OCI-LY3 (cell line): ENCODE measurements around the gene PSMA5.
A peak's percentile ranks its signal among the peaks of the same experiment; 100 is the strongest.

Source experiments
- H2AFZ ChIP-seq: fragments of 200-600, 300-600 bp; shearing (Covaris generic); 2 replicates; pipeline ENCODE4 v1.6.0; 2014; ENCODE audit warnings: antibody characterized with exemption, low read depth, low read length
- H3K27ac ChIP-seq: fragments of 200-600, 300-600 bp; sonication (generic); 2 replicates; pipeline ENCODE4 v1.5.1; 2014; ENCODE audit warnings: mild to moderate bottlenecking, low read length, moderate library complexity, mixed read lengths
- H3K27me3 ChIP-seq: fragments of 200-600, 300-600 bp; sonication (generic); 2 replicates; pipeline ENCODE4 v1.6.1; 2014; ENCODE audit warnings: low read depth, low read length, mixed read lengths
- H3K36me3 ChIP-seq: fragments of 200-600, 300-600 bp; sonication (generic); replicated peaks from 2 replicates; pipeline ENCODE3; 2014; ENCODE audit warnings: low read depth, low read length, mixed read lengths
- H3K4me1 ChIP-seq: fragments of 300-600, 200-600 bp; sonication (generic); 2 replicates; pipeline ENCODE4 v1.6.1; 2014; ENCODE audit warnings: low read length, mixed read lengths
- H3K4me2 ChIP-seq: fragments of 200-600, 300-600 bp; sonication (generic); 2 replicates; pipeline ENCODE4 v1.6.1; 2014; ENCODE audit warnings: low read length, mixed read lengths
- H3K4me3 ChIP-seq: fragments of 300-600, 200-600 bp; sonication (generic); 2 replicates; pipeline ENCODE4 v1.5.1; 2014; ENCODE audit warnings: antibody characterized with exemption, mild to moderate bottlenecking, low read length, moderate library complexity
- H3K79me2 ChIP-seq: fragments of 300-600, 200-600 bp; shearing (Covaris generic); 2 replicates; pipeline ENCODE4 v1.6.1; 2014; ENCODE audit warnings: mild to moderate bottlenecking, low read length, mixed read lengths
- H3K9ac ChIP-seq: fragments of 300-600, 200-600 bp; shearing (Covaris generic); 2 replicates; pipeline ENCODE4 v1.6.0; 2014; ENCODE audit warnings: mild to moderate bottlenecking, low read length, moderate library complexity
- H3K9me3 ChIP-seq: fragments of 200-600, 300-600 bp; shearing (Covaris generic); 2 replicates; pipeline ENCODE4 v1.6.1; 2014; ENCODE audit warnings: low read length, mixed read lengths; ENCODE audit not compliant: insufficient read depth
- H4K20me1 ChIP-seq: fragments of 200-600, 300-600 bp; sonication (generic); 2 replicates; pipeline ENCODE4 v1.6.1; 2016; ENCODE audit warnings: low read length, mixed read lengths; ENCODE audit not compliant: insufficient read depth
- EZH2phosphoT487 ChIP-seq: fragments of 200-600 bp; shearing (Covaris generic); IDR thresholded peaks from 2 replicates; pipeline ENCODE4 v1.6.1; 2018; ENCODE audit warnings: antibody characterized with exemption, mixed run types, low read depth
- TF ChIP-seq, protein P1 (sequence below): fragments of 200-600, 300-600 bp; sonication (generic); IDR thresholded peaks from 2 replicates; pipeline ENCODE4 v1.5.1; 2014; ENCODE audit warnings: antibody characterized with exemption, low read length, low read depth

The PSMA5 gene

DNA sequence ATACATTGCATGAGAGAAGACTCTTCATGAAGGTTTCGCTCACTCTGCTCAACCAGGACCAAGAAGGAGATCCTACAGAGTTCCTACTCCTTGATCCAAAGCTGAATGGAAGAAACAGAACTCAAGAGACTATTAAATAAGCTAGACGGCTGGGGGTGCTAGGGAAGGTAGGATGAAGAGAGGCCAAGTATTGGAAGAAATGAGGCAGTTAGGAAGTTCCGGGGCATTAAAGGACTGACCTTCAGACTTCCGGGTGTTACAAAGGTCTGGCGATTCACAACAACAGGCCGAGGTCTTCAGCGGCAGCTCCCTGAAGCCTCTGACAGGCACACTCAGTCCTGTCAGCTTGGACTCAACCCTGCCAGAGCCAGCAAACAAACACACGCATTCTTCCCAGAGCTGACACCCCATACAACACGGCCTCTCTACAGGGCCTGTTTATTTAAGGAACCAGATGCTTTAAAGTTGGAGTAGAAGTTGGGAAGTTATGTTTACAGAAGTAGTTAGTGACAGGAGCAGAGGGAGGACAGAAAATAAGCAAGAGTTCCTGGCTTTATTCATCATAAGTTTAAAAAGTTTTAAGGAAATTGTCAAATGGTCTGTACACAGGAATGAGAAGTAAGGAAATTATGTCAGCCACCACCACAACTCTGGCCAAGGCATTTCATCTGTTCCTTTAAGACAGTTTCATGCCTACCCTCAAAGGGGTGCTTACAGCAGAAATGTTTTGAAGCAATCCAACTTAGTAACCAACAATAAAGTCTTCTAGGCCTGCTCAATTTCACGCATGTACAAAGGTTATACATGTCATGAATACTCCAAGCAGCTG, 33.2 kb downstream of the PSMA5 start:
- Histone ChIP-seq H3K4me2 (no peak overlapping the region), H3K4me1 (peaks cover 45% of the 10 kb centered on the region), H3K9ac (no peak overlapping the region)

DNA sequence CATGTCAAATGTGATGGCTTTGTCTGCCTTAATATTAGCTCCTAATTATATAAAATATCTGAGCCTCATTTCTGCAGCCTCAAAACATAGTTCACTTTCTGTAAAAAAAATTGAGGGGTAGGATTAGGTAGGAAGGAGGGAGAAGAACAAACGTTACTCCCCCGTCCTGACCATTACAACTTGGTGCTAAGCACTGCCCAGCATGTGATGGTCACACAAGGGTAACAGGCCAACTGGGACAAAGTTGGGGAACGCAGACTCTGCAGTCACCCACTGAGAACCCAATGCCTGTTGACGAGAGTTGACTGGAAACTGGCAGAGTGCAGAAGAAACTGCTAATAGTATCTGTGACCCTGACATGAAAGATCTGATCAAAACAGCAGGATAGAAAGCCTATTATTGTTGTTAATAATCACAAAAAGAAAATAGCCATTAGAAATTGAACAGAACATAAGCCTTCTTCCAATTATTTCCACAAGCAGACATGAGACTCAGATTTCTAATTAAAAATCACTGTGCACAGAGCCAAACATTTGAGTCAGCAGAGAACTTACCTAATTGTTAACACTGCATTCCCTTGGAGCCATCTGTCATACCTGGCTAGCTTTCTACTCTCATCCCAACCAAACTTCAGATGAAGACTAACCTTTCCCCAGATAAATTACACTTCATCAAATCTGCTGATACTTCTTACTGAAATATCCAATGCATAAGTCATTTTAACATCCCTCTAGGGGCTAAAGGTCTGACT, 34.0 kb downstream of the PSMA5 start:
- H3K36me3 ChIP-seq = no peaks in the 10 kb centered on the region
- TF ChIP-seq, protein P1, sequence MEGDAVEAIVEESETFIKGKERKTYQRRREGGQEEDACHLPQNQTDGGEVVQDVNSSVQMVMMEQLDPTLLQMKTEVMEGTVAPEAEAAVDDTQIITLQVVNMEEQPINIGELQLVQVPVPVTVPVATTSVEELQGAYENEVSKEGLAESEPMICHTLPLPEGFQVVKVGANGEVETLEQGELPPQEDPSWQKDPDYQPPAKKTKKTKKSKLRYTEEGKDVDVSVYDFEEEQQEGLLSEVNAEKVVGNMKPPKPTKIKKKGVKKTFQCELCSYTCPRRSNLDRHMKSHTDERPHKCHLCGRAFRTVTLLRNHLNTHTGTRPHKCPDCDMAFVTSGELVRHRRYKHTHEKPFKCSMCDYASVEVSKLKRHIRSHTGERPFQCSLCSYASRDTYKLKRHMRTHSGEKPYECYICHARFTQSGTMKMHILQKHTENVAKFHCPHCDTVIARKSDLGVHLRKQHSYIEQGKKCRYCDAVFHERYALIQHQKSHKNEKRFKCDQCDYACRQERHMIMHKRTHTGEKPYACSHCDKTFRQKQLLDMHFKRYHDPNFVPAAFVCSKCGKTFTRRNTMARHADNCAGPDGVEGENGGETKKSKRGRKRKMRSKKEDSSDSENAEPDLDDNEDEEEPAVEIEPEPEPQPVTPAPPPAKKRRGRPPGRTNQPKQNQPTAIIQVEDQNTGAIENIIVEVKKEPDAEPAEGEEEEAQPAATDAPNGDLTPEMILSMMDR = no peak
- peaks cover 45% of the 10 kb centered on the region for H3K4me1 ChIP-seq
- peak overlapping the region; percentile 66 for H3K4me2 ChIP-seq
- peaks cover 46% of the 10 kb centered on the region for H3K27me3 ChIP-seq
- no peaks in the 10 kb centered on the region for H4K20me1 ChIP-seq
- no peaks in the 10 kb centered on the region for H3K79me2 ChIP-seq
- H2AFZ ChIP-seq = no peak overlapping the region
- no peaks in the 10 kb centered on the region for H3K9me3 ChIP-seq
- no peak overlapping the region for H3K9ac ChIP-seq
- H3K27ac ChIP-seq = no peak overlapping the region
- H3K4me3 ChIP-seq = no peak overlapping the region

More for the DNA sequence above, 33.2 kb downstream of the PSMA5 start:
- H3K27me3 ChIP-seq = peaks cover 48% of the 10 kb centered on the region
- no peak overlapping the region for H3K27ac ChIP-seq
- H4K20me1 ChIP-seq = no peaks in the 10 kb centered on the region
- no peak overlapping the region for H3K4me3 ChIP-seq
- no peaks in the 10 kb centered on the region for H3K9me3 ChIP-seq
- H3K79me2 ChIP-seq = no peaks in the 10 kb centered on the region
- H3K36me3 ChIP-seq = no peaks in the 10 kb centered on the region
- no peak overlapping the region for H2AFZ ChIP-seq
- TF ChIP-seq, protein P1 = no peak

DNA sequence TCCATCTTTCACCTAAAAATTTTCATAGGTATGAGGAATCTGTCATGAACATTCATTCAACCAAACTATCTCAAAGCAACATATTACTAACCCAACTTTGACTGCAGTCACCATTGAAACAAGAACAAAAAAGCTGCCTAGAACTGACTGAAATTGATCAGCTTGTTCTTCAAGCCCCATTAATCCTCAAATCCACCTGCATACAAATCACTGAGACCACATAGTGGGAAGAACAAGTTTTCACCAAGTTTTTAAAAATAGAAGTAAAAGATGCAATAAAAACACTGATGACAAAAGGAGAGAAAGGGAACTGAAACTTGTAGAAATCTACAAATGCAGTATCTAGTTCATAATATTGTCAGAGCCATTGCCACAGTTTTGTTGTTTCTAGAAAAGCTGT, 34.6 kb downstream of the PSMA5 start:
- TF ChIP-seq, protein P1 = no peak
- no peak for TF ChIP-seq EZH2phosphoT487
- Histone ChIP-seq H3K79me2 (no peaks in the 10 kb centered on the region), H2AFZ (no peak overlapping the region), H3K27me3 (peaks cover 40% of the 10 kb centered on the region), H3K9me3 (no peaks in the 10 kb centered on the region), H3K4me2 (peak overlapping the region; percentile 66), H3K27ac (no peak overlapping the region), H3K4me1 (peaks cover 40% of the 10 kb centered on the region), H3K4me3 (peak overlapping the region; percentile 42), H4K20me1 (no peaks in the 10 kb centered on the region), H3K36me3 (no peaks in the 10 kb centered on the region), H3K9ac (no peak overlapping the region)

DNA sequence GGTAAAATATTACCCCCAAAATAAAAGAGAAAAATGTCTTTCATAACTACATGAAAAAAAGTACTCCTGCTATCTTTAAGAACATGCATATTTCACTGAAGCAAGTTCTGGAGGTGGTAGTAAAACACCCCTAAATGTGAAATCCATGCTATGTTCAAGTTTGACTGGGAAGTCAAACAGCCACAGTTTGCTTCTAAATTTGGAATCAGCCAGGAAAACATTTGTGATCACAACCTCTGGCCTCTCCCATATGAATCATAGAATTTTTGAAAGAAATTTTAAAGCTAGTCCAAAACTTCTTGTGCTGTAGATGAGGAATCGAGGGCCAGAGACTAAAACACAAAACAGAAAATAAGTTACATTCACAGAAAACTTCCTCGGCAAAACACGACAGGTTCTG, 35.1 kb downstream of the PSMA5 start:
- Histone ChIP-seq H3K36me3 (no peaks in the 10 kb centered on the region), H3K27ac (no peak overlapping the region), H3K9ac (no peak overlapping the region), H3K9me3 (no peaks in the 10 kb centered on the region), H3K79me2 (no peaks in the 10 kb centered on the region), H3K4me3 (peak overlapping the region; percentile 42), H4K20me1 (no peaks in the 10 kb centered on the region), H3K4me1 (peaks cover 38% of the 10 kb centered on the region), H3K27me3 (peaks cover 36% of the 10 kb centered on the region), H3K4me2 (peak overlapping the region; percentile 66), H2AFZ (no peak overlapping the region)
- TF ChIP-seq, protein P1 = no peak
- TF ChIP-seq EZH2phosphoT487 = no peak
